BLaER1 (cell line): ENCODE measurements around the gene PTOV1.
A peak's percentile ranks its signal among the peaks of the same experiment; 100 is the strongest.

Experiments used
- H3K27ac ChIP-seq: shearing (Covaris generic); formaldehyde crosslinking; 2 replicates; pipeline ENCODE4 v1.8.1; 2022
- H3K27me3 ChIP-seq: shearing (Covaris generic); formaldehyde crosslinking; 2 replicates; pipeline ENCODE4 v1.8.1; 2022
- H3K36me3 ChIP-seq: shearing (Covaris generic); formaldehyde crosslinking; 2 replicates; pipeline ENCODE4 v1.8.1; 2022
- H3K4me1 ChIP-seq: shearing (Covaris generic); formaldehyde crosslinking; 2 replicates; pipeline ENCODE4 v1.8.1; 2022
- H3K4me2 ChIP-seq: shearing (Covaris generic); formaldehyde crosslinking; 2 replicates; pipeline ENCODE4 v1.8.1; 2022
- H3K4me3 ChIP-seq: shearing (Covaris generic); formaldehyde crosslinking; 2 replicates; pipeline ENCODE4 v1.8.1; 2022
- H3K9ac ChIP-seq: shearing (Covaris generic); formaldehyde crosslinking; 2 replicates; pipeline ENCODE4 v1.8.1; 2022
- H3K9me3 ChIP-seq: shearing (Covaris generic); formaldehyde crosslinking; 2 replicates; pipeline ENCODE4 v1.8.1; 2022
- H4K20me1 ChIP-seq: shearing (Covaris generic); formaldehyde crosslinking; 2 replicates; pipeline ENCODE4 v1.8.1; 2022
- Cebpa-rat ChIP-seq: shearing (Covaris generic); IDR thresholded peaks from 2 replicates; pipeline ENCODE4 v1.8.1; 2022

PTOV1 gene

GRCh38 chr19:49872245-49873128 lies 21.5 kb downstream of the PTOV1 start:
- no peak overlapping the region for H3K27ac ChIP-seq

GRCh38 chr19:49873129-49873521 lies 22.2 kb downstream of the PTOV1 start:
- peak overlapping the region; percentile 43; the same call in 1 of the 2 replicates for H3K9ac ChIP-seq
- TF ChIP-seq Cebpa-rat: no peak
- H3K4me1 ChIP-seq: peaks cover 40% of the 10 kb centered on the region

More at GRCh38 chr19:49872245-49873128, 21.5 kb downstream of the PTOV1 start:
- Histone ChIP-seq H3K9me3 (no peaks in the 10 kb centered on the region), H3K4me1 (peaks cover 44% of the 10 kb centered on the region), H3K27me3 (no peaks in the 10 kb centered on the region), H3K9ac (no peak overlapping the region; the same call in 1 of the 2 replicates), H3K36me3 (peaks cover 17% of the 10 kb centered on the region), H4K20me1 (no peaks in the 10 kb centered on the region), H3K4me3 (no peak overlapping the region), H3K4me2 (no peak overlapping the region)
- no peak for TF ChIP-seq Cebpa-rat

GRCh38 chr19:49873834-49874233 lies 22.9 kb downstream of the PTOV1 start:
- H3K27ac ChIP-seq: peak overlapping the region; percentile 18; the same call in 1 of the 2 replicates
- H3K4me3 ChIP-seq: no peak overlapping the region
- TF ChIP-seq Cebpa-rat: no peak
- H3K27me3 ChIP-seq: no peaks in the 10 kb centered on the region
- peaks cover 17% of the 10 kb centered on the region for H3K36me3 ChIP-seq
- peak overlapping the region; percentile 43; the same call in 1 of the 2 replicates for H3K9ac ChIP-seq
- H3K9me3 ChIP-seq: no peaks in the 10 kb centered on the region
- peaks cover 40% of the 10 kb centered on the region for H3K4me1 ChIP-seq
- no peak overlapping the region for H3K4me2 ChIP-seq
- H4K20me1 ChIP-seq: no peaks in the 10 kb centered on the region; the same call in 1 of the 2 replicates

More at GRCh38 chr19:49873129-49873521, 22.2 kb downstream of the PTOV1 start:
- Histone ChIP-seq H3K27ac (no peak overlapping the region; the same call in 1 of the 2 replicates), H3K36me3 (peaks cover 17% of the 10 kb centered on the region), H3K4me2 (no peak overlapping the region), H3K27me3 (no peaks in the 10 kb centered on the region), H3K4me3 (no peak overlapping the region), H4K20me1 (no peaks in the 10 kb centered on the region), H3K9me3 (no peaks in the 10 kb centered on the region)

GRCh38 chr19:49874503-49875157 lies 23.7 kb downstream of the PTOV1 start:
- H4K20me1 ChIP-seq: no peaks in the 10 kb centered on the region; the same call in 1 of the 2 replicates
- H3K9ac ChIP-seq: peak overlapping the region; percentile 96
- peak overlapping the region; percentile 97; the same call in 1 of the 2 replicates for H3K27ac ChIP-seq
- peaks cover 44% of the 10 kb centered on the region for H3K4me1 ChIP-seq
- H3K4me3 ChIP-seq: no peak overlapping the region
- peaks cover 17% of the 10 kb centered on the region for H3K36me3 ChIP-seq
- H3K9me3 ChIP-seq: no peaks in the 10 kb centered on the region
- H3K4me2 ChIP-seq: peak overlapping the region; percentile 95
- TF ChIP-seq Cebpa-rat: no peak
- no peaks in the 10 kb centered on the region for H3K27me3 ChIP-seq

GRCh38 chr19:49875177-49875576 lies 24.2 kb downstream of the PTOV1 start:
- TF ChIP-seq Cebpa-rat: no peak
- Histone ChIP-seq H3K9me3 (no peaks in the 10 kb centered on the region), H3K4me1 (peaks cover 42% of the 10 kb centered on the region), H3K27ac (peak overlapping the region; percentile 97), H3K9ac (peak overlapping the region; percentile 96), H3K27me3 (no peaks in the 10 kb centered on the region), H3K36me3 (peaks cover 22% of the 10 kb centered on the region), H3K4me3 (peak overlapping the region; percentile 86), H4K20me1 (no peaks in the 10 kb centered on the region; the same call in 1 of the 2 replicates), H3K4me2 (peak overlapping the region; percentile 95)

- Histone ChIP-seq H3K4me1 (peaks cover 42% of the 10 kb centered on the region), H3K27me3 (no peaks in the 10 kb centered on the region), H3K36me3 (peaks cover 28% of the 10 kb centered on the region), H3K4me3 (peak overlapping the region; percentile 86), H3K9ac (peak overlapping the region; percentile 96), H3K9me3 (no peaks in the 10 kb centered on the region), H3K27ac (peak overlapping the region; percentile 97), H3K4me2 (peak overlapping the region; percentile 95), H4K20me1 (no peaks in the 10 kb centered on the region; the same call in 1 of the 2 replicates)
- no peak for TF ChIP-seq Cebpa-rat
These were observed 25.0 kb downstream of the PTOV1 start for GRCh38 chr19:49875857-49876421.

- Histone ChIP-seq H3K9ac (peak overlapping the region; percentile 96), H3K9me3 (no peaks in the 10 kb centered on the region), H3K4me1 (peaks cover 46% of the 10 kb centered on the region), H3K4me3 (peak overlapping the region; percentile 86), H3K4me2 (peak overlapping the region; percentile 95), H3K27me3 (no peaks in the 10 kb centered on the region), H4K20me1 (no peaks in the 10 kb centered on the region; the same call in 1 of the 2 replicates), H3K36me3 (peaks cover 28% of the 10 kb centered on the region), H3K27ac (peak overlapping the region; percentile 97)
- TF ChIP-seq Cebpa-rat: no peak
These were observed 25.6 kb downstream of the PTOV1 start for GRCh38 chr19:49876422-49877019.

GRCh38 chr19:49877020-49877878 lies 26.3 kb downstream of the PTOV1 start, which contains the start of the genes AKT1S1 and TBC1D17:
TSS of gene AKT1S1 (minus strand) at chr19:49877355. CDS start at chr19:49873295, 4,060 bp downstream.
TSS of gene TBC1D17 (plus strand) at chr19:49877702. CDS start at chr19:49877724, 22 bp downstream.
- Histone ChIP-seq H3K9me3 (no peaks in the 10 kb centered on the region), H3K36me3 (peaks cover 32% of the 10 kb centered on the region), H3K9ac (peak within 1 kb of the TSS; percentile 96), H3K4me1 (peaks cover 46% of the 10 kb centered on the region), H3K27me3 (no peaks in the 10 kb centered on the region), H4K20me1 (no peaks in the 10 kb centered on the region; the same call in 1 of the 2 replicates), H3K4me2 (peak within 1 kb of the TSS; percentile 95), H3K27ac (peak within 1 kb of the TSS; percentile 97), H3K4me3 (peak within 1 kb of the TSS; percentile 86)
- TF ChIP-seq Cebpa-rat: no peak
